Panc1 (cell line): ENCODE measurements around the gene GATA5. TPM values are rescaled to one million over a fixed set of nuclear protein-coding genes. Genes with fewer than 3 reads are reported as not detected.

ENCODE experiments used
- ATAC-seq: fragments of 200-7000 bp; cut with Tn5 transposase; 2 replicates; pipeline ENCODE4 v1.9.1; 2020; ENCODE audit warnings: mild to moderate bottlenecking, moderate library complexity
- BruUV-seq: library from RNA; stranded (reverse); fragments of 400-500 nt; replicated peaks from 2 replicates; lab custom pipeline; 2021; lab: Mats Ljungman, UMichigan
- CTCF ChIA-PET: fragments of 300-600 bp; sonication (Branson Sonifier 250); formaldehyde crosslinking; loops from one replicate; lab custom pipeline; 2022; ENCODE audit warnings: antibody characterized with exemption; lab: Charles Lee
- POLR2A ChIA-PET: fragments of 300-600 bp; sonication (Branson Sonifier 250); formaldehyde crosslinking; loops from one replicate; lab custom pipeline; 2022; ENCODE audit warnings: antibody characterized with exemption; lab: Charles Lee
- DNase-seq: peaks from one replicate; pipeline ENCODE4 v3.0.0-alpha.2; 2010; ENCODE audit warnings: low read depth, low spot score
- H3K27ac ChIP-seq: 2 replicates; pipeline ENCODE4 v1.5.1; 2011; ENCODE audit warnings: mild to moderate bottlenecking, low read length, inconsistent platforms
- H3K27me3 ChIP-seq: fragments of 200-500 bp; sonication (Bioruptor generic); 2 replicates; pipeline ENCODE4 v1.6.0; 2014; ENCODE audit warnings: low read length, inconsistent platforms; ENCODE audit not compliant: control insufficient read depth, insufficient read depth
- H3K36me3 ChIP-seq: fragments of 200-500 bp; sonication (Bioruptor generic); 2 replicates; pipeline ENCODE4 v1.5.1; 2014; ENCODE audit warnings: inconsistent platforms, mild to moderate bottlenecking, low read length, moderate library complexity; ENCODE audit not compliant: control insufficient read depth, insufficient read depth
- H3K4me1 ChIP-seq: 2 replicates; pipeline ENCODE4 v1.5.1; 2011; ENCODE audit warnings: inconsistent platforms, mild to moderate bottlenecking, low read length, moderate library complexity; ENCODE audit not compliant: control insufficient read depth, insufficient read depth
- H3K4me3 ChIP-seq, 2 experiments: 2 replicates each; pipeline ENCODE4 v1.5.1; 2011 to 2012; ENCODE audit warnings: low read depth in 2 of 2, low read length in 2 of 2, mild to moderate bottlenecking in 2 of 2, inconsistent platforms in 1 of 2, moderate library complexity in 1 of 2
- H3K9me3 ChIP-seq: fragments of 200-500 bp; sonication (Bioruptor generic); 2 replicates; pipeline ENCODE4 v1.5.1; 2014; ENCODE audit warnings: low read depth, mild to moderate bottlenecking, inconsistent platforms, low read length, moderate library complexity; ENCODE audit not compliant: control insufficient read depth, insufficient read depth
- POLR2AphosphoS5 ChIP-seq: IDR thresholded peaks from 2 replicates; pipeline ENCODE4 v1.6.1; 2012; ENCODE audit warnings: mild to moderate bottlenecking, low read depth, low read length, moderate library complexity
- SIN3A ChIP-seq: IDR thresholded peaks from 2 replicates; pipeline ENCODE4 v1.6.1; 2012; ENCODE audit warnings: low read depth, mild to moderate bottlenecking, low read length, moderate library complexity, borderline replicate concordance; ENCODE audit not compliant: insufficient read depth
- TCF7L2 ChIP-seq: IDR thresholded peaks from 2 replicates; pipeline ENCODE4 v1.6.1; 2011; ENCODE audit warnings: mild to moderate bottlenecking, low read depth, low read length, inconsistent platforms
- in situ Hi-C: cut with HindIII; loops from 2 replicates; pipeline ENCODE4 v1.10.0; 2016; ENCODE audit warnings: low sequenced_read_pairs, low pct_unique_long_range_greater_than_20kb
- intact Hi-C: fragments of 100-400 bp; cut with micrococcal nuclease; formaldehyde crosslinking; loops from one replicate; pipeline ENCODE4 v1.10.0; 2022; ENCODE audit not compliant: unreplicated experiment
- total RNA-seq: library from RNA; stranded (reverse); gene quantifications from one replicate; pipeline ENCODE4 v1.2.1, GENCODE V29; 2021; ENCODE audit not compliant: unreplicated experiment
- TF ChIP-seq, protein P1 (sequence below): fragments of 450-650 bp; IDR thresholded peaks from 2 replicates; pipeline ENCODE4 v1.5.1; 2017; ENCODE audit warnings: mild to moderate bottlenecking
- TF ChIP-seq, protein P2 (sequence below), 2 experiments: IDR thresholded peaks; 2 replicates each; pipeline ENCODE4 v1.6.1; 2011 to 2012; ENCODE audit warnings: low read depth in 2 of 2, control low read depth in 1 of 2, low read length in 1 of 2, mild to moderate bottlenecking in 1 of 2, moderate library complexity in 1 of 2; ENCODE audit not compliant: insufficient read depth in 1 of 2

The GATA5 gene
- total RNA-seq, 1 experiment from 2014 or later, result 53.2 TPM

DNA sequence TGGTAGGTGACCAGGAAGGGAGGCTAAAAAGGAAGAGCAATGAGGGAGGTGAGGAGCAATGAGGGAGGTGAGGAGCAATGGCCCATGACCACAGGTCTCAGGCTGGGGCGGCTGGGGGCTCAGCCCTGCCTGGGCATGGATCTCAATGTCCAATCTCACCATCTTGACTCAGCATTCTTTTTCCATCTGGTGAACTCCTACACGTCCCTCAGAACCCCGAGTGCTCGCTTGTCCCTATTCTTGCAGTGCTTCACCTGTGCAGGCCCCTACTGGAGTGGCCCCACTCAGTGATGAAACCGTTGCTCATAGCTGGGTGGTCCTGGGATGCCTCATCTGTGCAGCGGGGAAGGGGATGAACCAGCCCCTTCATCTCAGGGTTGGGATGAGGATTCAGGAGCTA is 31.5 kb downstream of the GATA5 start:
- Histone ChIP-seq H3K4me3 (no peak overlapping the region), H3K9me3 (no peaks in the 10 kb centered on the region), H3K36me3 (no peaks in the 10 kb centered on the region), H3K4me1 (no peaks in the 10 kb centered on the region), H3K27me3 (no peaks in the 10 kb centered on the region), H3K27ac (no peak overlapping the region)
- ChIA-PET POLR2A (interaction anchor here (0.6 kb wide), 1 partner anchor 200 kb away, joined by 3 read pairs; no protein-coding TSS in a partner anchor), CTCF (interaction anchor here (0.7 kb wide), 1 partner anchor 53 kb away, joined by 3 read pairs; no protein-coding TSS in a partner anchor)
- in situ Hi-C loops (no loop called here), intact Hi-C loops (no loop called here)
- ATAC-seq (no peak), DNase-seq (no peak)
- no peak for TF ChIP-seq SIN3A
- TF ChIP-seq, protein P1, sequence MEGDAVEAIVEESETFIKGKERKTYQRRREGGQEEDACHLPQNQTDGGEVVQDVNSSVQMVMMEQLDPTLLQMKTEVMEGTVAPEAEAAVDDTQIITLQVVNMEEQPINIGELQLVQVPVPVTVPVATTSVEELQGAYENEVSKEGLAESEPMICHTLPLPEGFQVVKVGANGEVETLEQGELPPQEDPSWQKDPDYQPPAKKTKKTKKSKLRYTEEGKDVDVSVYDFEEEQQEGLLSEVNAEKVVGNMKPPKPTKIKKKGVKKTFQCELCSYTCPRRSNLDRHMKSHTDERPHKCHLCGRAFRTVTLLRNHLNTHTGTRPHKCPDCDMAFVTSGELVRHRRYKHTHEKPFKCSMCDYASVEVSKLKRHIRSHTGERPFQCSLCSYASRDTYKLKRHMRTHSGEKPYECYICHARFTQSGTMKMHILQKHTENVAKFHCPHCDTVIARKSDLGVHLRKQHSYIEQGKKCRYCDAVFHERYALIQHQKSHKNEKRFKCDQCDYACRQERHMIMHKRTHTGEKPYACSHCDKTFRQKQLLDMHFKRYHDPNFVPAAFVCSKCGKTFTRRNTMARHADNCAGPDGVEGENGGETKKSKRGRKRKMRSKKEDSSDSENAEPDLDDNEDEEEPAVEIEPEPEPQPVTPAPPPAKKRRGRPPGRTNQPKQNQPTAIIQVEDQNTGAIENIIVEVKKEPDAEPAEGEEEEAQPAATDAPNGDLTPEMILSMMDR, result no peak
- TF ChIP-seq TCF7L2, result no peak
- TF ChIP-seq, protein P2, sequence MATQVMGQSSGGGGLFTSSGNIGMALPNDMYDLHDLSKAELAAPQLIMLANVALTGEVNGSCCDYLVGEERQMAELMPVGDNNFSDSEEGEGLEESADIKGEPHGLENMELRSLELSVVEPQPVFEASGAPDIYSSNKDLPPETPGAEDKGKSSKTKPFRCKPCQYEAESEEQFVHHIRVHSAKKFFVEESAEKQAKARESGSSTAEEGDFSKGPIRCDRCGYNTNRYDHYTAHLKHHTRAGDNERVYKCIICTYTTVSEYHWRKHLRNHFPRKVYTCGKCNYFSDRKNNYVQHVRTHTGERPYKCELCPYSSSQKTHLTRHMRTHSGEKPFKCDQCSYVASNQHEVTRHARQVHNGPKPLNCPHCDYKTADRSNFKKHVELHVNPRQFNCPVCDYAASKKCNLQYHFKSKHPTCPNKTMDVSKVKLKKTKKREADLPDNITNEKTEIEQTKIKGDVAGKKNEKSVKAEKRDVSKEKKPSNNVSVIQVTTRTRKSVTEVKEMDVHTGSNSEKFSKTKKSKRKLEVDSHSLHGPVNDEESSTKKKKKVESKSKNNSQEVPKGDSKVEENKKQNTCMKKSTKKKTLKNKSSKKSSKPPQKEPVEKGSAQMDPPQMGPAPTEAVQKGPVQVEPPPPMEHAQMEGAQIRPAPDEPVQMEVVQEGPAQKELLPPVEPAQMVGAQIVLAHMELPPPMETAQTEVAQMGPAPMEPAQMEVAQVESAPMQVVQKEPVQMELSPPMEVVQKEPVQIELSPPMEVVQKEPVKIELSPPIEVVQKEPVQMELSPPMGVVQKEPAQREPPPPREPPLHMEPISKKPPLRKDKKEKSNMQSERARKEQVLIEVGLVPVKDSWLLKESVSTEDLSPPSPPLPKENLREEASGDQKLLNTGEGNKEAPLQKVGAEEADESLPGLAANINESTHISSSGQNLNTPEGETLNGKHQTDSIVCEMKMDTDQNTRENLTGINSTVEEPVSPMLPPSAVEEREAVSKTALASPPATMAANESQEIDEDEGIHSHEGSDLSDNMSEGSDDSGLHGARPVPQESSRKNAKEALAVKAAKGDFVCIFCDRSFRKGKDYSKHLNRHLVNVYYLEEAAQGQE (IDR thresholded peaks at IDR 0.05; ENCODE audit: insufficient read depth in 1 of 2, low read depth in 2 of 2, low read length in 1 of 2), result no peak
- BruUV-seq, result no TSS peak

DNA sequence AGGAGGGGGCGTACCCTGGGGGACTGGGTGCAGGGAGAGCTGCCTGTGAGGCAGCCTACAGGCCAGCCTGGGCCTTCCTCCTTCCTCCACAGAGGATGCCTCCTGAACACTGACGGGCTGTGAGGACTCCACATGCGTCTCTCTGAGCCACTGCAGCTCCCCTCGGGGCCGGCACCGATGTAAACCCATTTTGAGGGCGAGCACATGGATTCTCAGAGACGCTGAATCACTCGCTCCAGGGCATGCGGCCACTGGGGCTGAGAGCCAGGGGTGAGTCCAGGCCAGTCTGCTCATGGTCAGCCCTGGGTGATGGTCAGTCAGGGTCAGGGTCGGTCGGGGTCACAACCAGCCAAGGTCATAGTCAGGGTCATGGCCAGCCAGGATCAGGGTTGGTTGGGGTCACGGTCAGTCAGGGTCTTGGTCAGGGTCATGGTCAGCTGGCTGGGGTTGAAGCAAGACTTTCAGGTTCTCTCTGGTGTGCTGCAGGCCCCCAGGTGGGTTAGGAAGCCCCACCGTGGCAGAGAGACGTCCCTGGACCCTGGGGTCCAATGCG is 33.7 kb downstream of the GATA5 start:
- no peaks in the 10 kb centered on the region for H3K27me3 ChIP-seq
- ATAC-seq, result no peak
- no TSS peak for BruUV-seq

More for the DNA sequence above, 33.7 kb downstream of the GATA5 start:
- Histone ChIP-seq H3K9me3 (no peaks in the 10 kb centered on the region), H3K27ac (no peak overlapping the region), H3K36me3 (no peaks in the 10 kb centered on the region), H3K4me3 (no peak overlapping the region), H3K4me1 (no peaks in the 10 kb centered on the region)
- intact Hi-C loops (no loop called here), in situ Hi-C loops (no loop called here)
- TF ChIP-seq, protein P2 (IDR thresholded peaks at IDR 0.05; ENCODE audit: insufficient read depth in 1 of 2, low read depth in 2 of 2, low read length in 1 of 2), result no peak
- TF ChIP-seq TCF7L2, result no peak
- TF ChIP-seq, protein P1, result no peak
- TF ChIP-seq SIN3A, result no peak
- TF ChIP-seq POLR2AphosphoS5, result no peak
- CTCF ChIA-PET, result interaction anchor here (0.6 kb wide), 1 partner anchor 26 kb away, joined by 3 read pairs; no protein-coding TSS in a partner anchor
- DNase-seq, result no peak
- POLR2A ChIA-PET, result no interaction called here
